ENCODE measurements around the gene UNC93B1.
"Not testable (repeated sequence)": the region's sequence is repeated elsewhere in the genome, so short reads cannot be mapped to it uniquely, and the experiment has no call there.

Gene UNC93B1

GRCh38 chr11:67990546-67991346 lies 13.2 kb downstream of the UNC93B1 start:
- not testable (repeated sequence) for DNase-seq

- not testable (repeated sequence) for DNase-seq
Observed at GRCh38 chr11:67985302-67985701, 18.6 kb downstream of the UNC93B1 start.

- no peak for DNase-seq
Observed at GRCh38 chr11:67983951-67984350, 19.9 kb downstream of the UNC93B1 start.

- not testable (repeated sequence) for DNase-seq
Observed at GRCh38 chr11:67982255-67982857, 21.5 kb downstream of the UNC93B1 start.

- DNase-seq, result not testable (repeated sequence)
Observed at GRCh38 chr11:67981226-67981625, 22.7 kb downstream of the UNC93B1 start.

- DNase-seq, result not testable (repeated sequence)
Observed at GRCh38 chr11:67978766-67979418, 25.0 kb downstream of the UNC93B1 start.

GRCh38 chr11:67974746-67975145 lies 29.2 kb downstream of the UNC93B1 start:
- not testable (repeated sequence) for DNase-seq

- not testable (repeated sequence) for DNase-seq
Observed at GRCh38 chr11:67965830-67966348, 38.0 kb downstream of the UNC93B1 start.

- not testable (repeated sequence) for DNase-seq
Observed at GRCh38 chr11:67964746-67965145, 39.2 kb downstream of the UNC93B1 start.

GRCh38 chr11:67963879-67964278 lies 40.0 kb downstream of the UNC93B1 start:
- not testable (repeated sequence) for DNase-seq

GRCh38 chr11:67963217-67963616 lies 40.7 kb downstream of the UNC93B1 start:
- not testable (repeated sequence) for DNase-seq

- DNase-seq, result not testable (repeated sequence)
Observed at GRCh38 chr11:67956236-67956635, 47.7 kb downstream of the UNC93B1 start.

- DNase-seq, result not testable (repeated sequence)
Observed at GRCh38 chr11:67955461-67956007, 48.4 kb downstream of the UNC93B1 start.

GRCh38 chr11:67954971-67955370 lies 48.9 kb downstream of the UNC93B1 start:
- not testable (repeated sequence) for DNase-seq

GRCh38 chr11:67954251-67954650 lies 49.6 kb downstream of the UNC93B1 start:
- DNase-seq, result not testable (repeated sequence)

- not testable (repeated sequence) for DNase-seq
Observed at GRCh38 chr11:67950705-67951104, 53.2 kb downstream of the UNC93B1 start.

- DNase-seq, result not testable (repeated sequence)
Observed at GRCh38 chr11:67947785-67948184, 56.1 kb downstream of the UNC93B1 start.

- not testable (repeated sequence) for DNase-seq
Observed at GRCh38 chr11:67946403-67946802, 57.5 kb downstream of the UNC93B1 start.

- not testable (repeated sequence) for DNase-seq
Observed at GRCh38 chr11:67943406-67943805, 60.5 kb downstream of the UNC93B1 start.

All from NCI-H524 treated with DMSO at 0.1 percent for 48 hours (cell line).